A172 (cell line): Measurements from ENCODE around the gene SHPK. TPM values are rescaled to one million over a fixed set of nuclear protein-coding genes. Genes with fewer than 3 reads are reported as not detected.

Experiments
- DNase-seq: peaks from one replicate; pipeline ENCODE4 v3.0.0-alpha.2; 2015; ENCODE audit warnings: low spot score
- total RNA-seq: library from RNA; depleted of rRNA; stranded (reverse); fragments of >200 nt; shearing (Covaris generic); gene quantifications from 2 replicates; pipeline ENCODE4 v1.2.3, GENCODE V29; 2014; rRNA removed

Gene SHPK, protein sequence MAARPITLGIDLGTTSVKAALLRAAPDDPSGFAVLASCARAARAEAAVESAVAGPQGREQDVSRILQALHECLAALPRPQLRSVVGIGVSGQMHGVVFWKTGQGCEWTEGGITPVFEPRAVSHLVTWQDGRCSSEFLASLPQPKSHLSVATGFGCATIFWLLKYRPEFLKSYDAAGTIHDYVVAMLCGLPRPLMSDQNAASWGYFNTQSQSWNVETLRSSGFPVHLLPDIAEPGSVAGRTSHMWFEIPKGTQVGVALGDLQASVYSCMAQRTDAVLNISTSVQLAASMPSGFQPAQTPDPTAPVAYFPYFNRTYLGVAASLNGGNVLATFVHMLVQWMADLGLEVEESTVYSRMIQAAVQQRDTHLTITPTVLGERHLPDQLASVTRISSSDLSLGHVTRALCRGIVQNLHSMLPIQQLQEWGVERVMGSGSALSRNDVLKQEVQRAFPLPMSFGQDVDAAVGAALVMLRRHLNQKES
- 27.6 and 33.2 TPM in 2 replicates for total RNA-seq

DNA sequence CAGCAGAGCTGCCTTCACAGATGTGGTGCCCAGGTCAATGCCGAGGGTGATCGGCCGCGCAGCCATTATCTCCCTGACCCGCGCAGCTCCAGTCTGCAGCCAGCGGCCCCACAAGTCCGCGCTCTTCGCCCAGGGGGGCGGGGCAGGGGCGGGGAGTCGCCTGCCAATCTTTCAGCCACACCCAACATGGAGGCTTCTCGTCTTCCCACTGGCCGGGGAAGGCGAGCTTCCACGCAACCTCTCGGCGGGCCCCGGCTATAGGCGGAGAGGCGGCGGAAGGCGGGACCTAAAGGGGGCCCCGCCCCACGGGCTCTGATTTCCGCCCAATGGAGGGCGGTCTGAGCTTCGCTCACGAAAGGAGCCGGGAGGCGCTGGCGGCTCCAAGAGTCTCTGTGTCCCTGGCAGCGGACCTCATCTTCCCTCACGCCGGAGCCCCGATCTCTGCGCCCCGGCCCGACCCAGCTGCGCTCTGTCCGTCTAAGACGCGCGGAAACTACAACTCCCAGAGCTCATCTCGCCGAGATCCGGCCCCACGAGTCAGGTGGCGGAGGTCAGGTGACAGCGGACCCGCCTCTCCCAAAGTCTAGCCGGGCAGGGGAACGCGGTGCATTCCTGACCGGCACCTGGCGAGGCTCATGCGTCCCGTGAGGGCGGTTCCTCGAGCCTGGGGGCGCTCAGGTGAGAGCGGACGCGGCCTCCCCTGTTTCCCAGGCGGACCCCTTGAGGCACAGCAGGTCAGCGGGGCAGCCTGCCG lies at the start of gene SHPK, which contains the start of gene CTNS:
Gene SHPK, minus strand, starts transcription at position 97 of the 754 bp plus-strand sequence. Its CDS starts 31 bp downstream, at position 66.
Gene CTNS, plus strand, starts transcription at position 607 of the 754 bp plus-strand sequence. CDS start 3,447 bp downstream, outside the sequence.
- peak; percentile 94 for DNase-seq

DNA sequence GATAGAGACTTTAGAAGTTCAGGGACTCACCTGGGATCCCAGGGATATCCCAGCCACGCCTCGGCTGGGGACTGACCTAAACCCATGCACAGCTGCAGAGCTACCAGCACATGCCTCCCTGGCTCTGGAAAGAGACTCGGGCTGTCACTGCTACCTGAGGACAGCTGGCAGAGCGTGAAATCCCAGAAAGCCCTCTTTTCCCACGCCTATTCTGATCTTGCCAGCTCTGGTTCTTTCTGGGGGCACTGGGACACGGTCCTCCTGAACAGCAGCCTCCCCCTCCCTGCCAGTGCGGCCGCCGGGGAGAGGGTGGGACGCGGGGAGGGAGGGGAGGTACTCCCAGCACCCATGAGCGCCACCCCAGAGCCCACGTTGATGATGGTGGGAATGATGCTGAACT lies 49.1 kb upstream of the SHPK start:
- DNase-seq: no peak

DNA sequence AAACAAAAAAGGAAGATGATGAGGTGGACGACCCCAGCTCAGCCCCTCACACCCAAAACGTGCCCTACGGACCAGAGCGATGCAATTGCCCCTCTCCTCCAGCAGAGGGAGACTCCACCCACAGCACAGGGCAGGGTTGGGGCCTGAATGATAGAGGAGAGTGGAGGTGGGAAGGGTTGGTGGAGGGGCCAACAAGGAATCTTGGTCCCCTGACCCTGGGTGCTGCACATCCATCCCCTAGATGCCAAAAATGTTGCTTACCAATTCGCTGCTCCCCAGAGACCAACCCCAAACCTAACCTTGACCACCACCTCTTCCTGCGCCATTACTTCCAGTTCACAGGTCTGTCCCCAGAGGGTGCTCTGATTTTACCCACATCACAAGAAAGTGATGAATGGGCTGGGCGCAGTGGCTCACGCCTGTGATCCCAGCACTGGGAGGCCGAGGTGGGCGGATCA lies 47.0 kb upstream of the SHPK start:
- DNase-seq: peak; percentile 37

DNA sequence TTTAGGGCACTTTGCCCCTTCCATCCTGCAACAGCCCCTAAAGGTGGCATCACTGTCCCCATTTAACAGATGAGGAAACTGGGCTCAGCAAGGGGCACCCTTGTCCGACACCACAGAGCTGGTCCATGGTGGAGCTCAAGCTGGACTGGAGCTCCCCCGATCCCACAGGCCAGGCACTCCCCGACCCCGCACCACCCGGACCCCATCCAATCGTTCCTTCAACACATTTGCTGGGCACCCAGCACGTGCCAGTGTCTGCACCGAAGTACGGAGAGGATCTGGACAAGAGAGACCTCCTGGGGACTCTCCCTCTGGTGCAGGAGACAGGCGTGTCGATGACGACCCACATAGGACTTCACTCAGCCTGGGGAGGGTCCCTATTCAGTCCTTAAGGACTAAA lies 46.0 kb upstream of the SHPK start:
- no peak for DNase-seq

DNA sequence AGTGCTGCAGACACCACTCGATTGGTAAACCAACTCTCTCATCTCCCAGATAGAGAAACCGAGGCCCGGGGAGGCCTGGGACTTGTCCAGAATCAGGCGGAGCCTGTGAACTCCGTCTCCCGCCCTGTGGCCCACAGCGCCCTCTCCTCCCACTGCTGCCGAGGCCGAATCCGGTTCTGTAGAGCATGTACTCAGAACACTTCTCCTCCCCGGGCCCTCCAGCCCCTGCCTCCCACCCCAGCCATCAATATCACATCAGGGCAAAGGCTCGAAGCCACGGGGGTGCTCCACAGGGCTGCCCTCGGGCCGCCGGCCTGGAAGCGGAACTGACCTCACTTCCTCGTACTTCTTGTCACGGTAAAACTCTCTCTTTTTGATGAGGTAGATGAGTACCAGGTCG lies 45.5 kb upstream of the SHPK start:
- no peak for DNase-seq

DNA sequence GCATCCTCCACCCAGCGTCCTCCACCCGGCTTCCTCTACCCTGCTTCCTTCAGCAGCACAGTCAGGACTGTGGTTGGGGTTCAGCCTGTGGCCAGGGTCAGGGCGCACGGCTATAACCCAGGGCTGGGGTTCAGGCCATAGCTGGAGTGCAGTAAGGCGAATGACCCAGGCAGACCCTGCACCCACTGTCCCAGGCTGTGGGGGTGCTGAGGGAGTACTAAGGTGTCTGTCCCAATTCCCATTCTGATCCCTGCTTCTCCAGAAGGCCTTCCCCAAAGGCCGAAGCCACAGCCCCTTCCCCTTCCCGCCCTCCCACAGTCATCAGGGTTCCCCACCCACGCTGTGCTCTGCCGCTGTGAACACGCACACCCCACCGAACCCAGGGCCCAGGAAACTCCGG lies 45.0 kb upstream of the SHPK start:
- no peak for DNase-seq

DNA sequence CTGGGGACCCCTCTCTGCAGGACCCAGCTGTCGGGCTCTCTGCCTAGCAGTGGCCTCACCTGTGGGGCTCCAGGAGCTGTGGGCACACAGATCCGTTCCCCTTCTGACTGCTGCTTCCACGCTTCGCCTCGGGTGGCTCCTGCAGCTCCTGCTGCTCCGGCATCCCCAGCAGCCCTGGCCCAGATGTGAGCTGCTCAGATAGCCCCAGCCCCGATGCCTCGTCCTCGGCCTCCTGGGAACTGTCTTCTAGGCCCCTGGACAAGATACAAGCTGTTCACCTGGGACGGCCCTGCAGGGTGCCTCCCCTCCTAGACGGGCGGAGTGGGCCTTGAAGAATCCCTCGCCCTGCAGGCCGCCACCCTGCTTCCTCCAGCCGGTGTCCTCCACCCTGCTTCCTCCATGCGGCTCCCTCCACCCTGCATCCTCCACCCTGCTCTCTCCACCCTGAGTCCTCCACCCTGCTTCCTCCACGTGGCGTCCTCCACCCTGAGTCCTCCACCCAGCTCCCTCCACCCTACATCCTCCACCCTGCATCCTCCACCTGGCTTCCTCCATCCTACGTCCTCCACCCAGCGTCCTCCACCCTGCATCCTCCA lies 43.6 kb upstream of the SHPK start:
- no peak for DNase-seq

DNA sequence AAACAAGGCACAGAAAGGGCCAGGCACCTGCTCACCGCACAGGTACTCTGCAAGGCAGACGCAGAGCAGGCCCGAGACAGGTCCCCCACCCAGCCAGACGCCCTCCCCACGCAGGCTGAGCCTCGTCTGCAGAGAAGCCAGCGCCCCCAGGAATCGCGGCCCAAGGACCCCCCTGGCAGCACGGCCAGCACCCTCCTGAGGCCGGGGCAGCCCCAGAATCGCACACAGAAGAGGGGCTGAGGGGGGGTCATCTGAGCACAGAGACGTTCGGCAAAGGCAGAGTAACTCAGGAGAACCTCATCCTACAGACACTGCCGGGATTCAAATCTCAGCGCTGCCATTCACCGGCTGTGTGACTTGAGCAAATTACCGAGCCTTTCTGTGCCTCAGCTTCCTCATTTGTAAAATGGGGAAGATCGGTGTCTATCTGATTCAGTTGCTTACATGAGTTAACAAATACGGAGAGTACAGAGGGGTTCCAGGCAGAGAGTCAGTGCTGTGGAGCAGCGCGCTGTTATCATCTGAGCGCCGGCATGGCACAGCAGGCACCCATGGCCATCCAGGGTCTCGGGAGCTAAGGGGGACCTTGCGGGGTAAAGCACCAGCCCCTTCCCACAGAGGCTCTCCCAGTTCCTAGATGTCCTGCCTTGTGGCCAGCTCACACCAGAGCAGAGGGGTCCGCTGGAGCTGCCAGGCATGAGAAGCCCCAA lies 42.9 kb upstream of the SHPK start:
- no peak for DNase-seq

DNA sequence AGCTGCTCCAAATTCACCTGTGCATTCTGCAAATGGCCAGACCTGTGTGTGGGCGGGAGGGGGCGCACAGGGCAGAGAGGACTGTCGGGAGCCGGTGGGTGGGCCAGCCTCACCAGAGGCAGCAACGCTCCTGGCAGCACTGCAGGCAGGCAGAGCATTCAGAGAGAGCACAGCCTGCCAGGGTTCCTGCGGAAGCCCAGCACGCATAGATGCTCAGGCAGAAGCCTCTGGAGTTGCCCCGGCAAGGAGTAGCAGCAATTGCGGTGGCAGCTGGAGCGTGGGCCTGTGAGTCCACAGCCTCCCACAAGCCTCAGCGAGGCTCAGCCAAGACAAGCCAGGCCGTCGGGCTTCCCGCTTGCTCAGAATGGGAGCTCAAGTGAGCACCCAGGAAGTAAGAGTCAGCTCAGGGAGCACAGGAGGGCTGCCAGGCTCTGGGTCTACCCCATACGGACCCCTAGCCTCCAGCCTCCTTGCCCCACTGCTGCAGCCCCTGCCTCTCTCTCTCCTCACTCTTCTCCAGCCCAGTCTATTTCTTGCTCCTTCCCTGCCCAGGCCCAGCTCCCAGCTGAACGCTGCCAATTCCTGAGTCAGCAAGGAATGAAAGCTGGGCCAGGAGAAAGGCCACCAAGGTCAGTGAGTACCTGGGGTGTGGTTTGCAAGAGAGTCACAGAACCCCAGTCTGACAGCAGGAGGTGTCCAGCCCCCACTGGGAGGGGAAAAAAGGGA lies 42.2 kb upstream of the SHPK start:
- no peak for DNase-seq

DNA sequence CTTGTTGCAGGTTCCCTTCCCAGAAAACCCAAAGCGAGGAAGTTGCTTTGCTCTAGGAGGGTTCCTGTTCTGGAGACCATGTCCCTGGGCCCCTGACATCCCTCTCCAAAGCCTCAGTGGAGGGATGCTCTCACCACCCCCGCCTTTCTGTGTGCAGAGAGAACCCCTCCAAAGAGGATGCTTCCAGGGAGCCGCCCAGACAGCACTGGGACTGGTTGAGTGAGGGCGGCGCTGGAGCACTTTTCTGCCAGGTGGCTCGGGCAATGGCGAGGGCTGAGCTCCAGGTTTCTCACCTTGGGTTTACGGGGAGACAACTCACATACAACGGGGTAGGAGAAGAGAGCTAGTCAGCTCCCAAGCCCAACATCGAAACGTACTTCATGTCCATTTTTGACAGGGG lies 39.8 kb upstream of the SHPK start:
- DNase-seq: no peak

DNA sequence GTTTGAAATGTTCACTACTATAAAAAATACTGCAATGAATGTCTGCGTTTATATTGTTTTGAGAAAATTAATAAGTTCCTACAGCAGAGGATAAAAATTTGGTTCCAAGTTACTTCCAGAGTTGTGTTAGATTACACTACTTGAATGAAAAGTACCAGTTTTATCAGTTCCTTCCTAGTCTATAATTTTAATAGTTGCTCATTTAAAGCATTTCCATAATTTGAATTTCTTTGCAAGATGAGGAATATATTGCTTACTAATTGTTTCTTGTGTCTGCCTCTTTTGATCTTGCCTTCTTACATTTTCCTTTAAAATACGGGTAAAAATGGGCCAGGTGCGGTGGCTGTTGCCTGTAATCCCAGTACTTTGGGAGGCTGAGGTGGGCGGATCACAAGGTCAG lies 36.5 kb upstream of the SHPK start:
- no peak for DNase-seq

DNA sequence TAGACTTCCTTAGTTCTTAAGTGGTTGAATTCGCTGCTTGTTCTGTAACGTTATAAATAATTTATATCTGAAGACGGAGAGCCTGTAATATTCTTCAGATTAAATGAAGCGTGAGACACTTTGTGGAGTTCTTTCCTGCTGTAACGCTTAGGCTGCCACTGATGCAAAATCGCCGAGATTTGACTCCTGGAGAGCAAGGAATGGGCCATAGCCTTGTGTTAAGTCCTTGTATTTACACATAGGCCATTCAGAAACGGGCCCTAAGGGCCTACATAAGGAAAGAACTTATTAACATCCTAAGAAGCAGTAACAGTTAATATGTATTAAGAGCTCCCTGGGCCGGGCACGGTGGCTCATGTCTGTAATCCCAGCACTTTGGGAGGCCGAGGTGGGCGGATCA lies 33.5 kb upstream of the SHPK start:
- no peak for DNase-seq

DNA sequence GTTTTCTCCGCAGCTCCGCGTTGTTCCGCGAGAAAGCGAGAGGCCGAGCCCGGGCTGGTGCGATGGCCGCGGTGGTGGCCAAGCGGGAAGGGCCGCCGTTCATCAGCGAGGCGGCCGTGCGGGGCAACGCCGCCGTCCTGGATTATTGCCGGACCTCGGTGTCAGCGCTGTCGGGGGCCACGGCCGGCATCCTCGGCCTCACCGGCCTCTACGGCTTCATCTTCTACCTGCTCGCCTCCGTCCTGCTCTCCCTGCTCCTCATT lies 33.0 kb upstream of the SHPK start:
- no peak for DNase-seq

DNA sequence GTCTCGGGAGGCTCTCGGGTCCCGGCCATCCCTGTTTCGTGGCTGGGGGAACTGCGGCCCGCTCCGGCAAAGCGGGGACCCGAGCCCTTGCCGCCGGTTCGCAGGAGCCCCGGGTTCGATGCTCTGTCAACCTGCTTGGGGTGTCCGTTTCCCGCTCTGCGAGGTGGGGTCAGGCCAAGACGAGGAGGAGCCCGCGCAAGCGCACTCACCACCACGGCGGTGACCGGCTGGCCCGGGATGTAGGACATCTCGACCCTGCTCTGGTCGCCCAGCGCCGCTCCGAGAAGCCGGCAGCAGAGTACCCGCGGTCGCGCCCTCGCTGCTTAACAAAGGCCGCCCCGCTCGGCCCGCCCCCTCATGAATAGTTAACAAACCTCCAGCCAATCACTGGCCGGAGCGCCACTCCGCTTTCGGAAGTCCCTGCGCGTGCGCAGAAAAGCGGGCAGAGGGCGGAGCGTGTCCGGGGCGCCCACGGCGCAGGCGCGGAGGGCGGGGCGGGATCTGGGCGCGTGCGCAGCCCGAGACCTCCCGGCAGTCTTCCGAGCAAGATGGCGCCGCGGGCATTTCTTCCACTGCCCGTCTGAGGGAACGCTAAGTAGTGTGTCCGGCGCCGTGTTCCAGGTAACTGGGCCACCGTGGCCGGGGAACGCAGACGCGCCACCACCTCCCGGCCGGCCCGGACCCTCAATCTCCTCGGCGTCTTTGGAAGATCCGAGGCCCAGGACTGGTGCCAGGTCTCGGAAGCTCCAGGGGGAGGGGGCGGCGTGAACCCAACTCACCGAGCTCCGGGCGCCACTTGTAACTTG lies 32.4 kb upstream of the SHPK start, which contains the start of the genes EMC6 and TAX1BP3:
Gene EMC6, plus strand, starts transcription at position 534 of the 806 bp plus-strand sequence. CDS start 335 bp downstream, outside the sequence.
Gene TAX1BP3, minus strand, starts transcription at position 300 of the 806 bp plus-strand sequence. Its CDS starts 52 bp downstream, at position 248.
- DNase-seq: peak; percentile 96

DNA sequence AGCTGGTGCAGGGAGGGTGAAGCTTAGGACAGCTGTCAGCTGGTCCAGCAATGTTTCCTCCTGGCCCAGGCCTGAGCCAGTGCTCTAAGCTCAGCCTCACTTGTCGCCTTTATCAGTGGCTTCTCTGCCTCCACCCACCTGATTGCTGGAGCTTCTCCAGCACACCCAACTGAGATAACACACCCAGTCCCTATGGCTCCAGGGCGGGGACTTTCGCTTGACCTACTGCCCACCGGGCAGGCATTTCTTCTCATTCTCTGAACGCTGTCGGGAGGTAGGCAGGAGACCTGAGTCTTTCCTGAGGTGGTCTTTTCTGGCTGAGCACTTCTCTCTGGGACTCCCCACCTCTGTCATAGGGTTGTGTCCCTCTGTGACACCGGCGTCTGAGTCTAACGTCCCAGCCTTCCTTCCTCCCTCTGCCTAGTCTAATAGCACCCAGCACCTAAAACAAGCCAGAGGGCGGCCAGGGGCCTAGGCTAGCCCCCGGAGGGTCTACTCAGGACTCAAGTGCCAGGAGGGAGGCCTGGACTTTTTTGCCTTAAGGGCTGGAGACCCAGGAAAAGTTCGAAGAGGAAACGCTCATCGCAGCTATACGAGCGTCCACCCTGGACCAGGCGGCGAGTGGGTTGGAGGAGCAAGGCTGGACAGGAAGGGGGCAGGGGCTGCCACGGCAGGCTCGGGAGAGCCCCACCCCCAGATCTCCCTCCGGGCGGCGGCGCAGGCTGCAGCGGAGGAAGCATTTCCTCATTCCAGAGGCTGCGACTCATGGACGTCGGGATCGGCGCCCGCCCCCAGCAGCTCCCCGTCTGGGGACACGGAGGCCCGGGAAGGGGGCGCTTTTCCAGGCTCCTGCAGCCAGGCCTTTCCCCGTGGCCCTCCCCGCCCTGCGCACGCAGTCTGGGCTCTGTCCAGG lies 31.6 kb upstream of the SHPK start:
- DNase-seq: peak; percentile 88

DNA sequence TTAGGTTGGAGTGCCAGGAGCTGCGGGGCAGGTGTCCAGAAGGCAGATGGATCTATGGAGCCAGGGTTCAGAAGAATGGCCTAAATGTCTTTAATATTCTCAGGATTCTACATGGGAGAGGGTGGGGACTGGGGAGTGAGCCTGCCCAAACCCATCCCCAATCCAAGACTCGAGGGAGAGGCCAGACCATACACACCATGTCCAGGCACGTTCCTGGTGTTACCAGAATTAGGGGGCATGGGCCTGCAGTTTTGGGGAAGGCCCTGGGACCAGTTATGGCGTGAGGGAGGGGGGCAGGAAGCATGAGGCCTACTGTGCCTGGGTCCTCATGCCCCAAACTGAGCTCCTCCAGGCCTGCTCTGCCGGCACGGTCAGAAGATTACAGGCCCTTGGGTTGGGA lies 30.5 kb upstream of the SHPK start:
- no peak for DNase-seq

DNA sequence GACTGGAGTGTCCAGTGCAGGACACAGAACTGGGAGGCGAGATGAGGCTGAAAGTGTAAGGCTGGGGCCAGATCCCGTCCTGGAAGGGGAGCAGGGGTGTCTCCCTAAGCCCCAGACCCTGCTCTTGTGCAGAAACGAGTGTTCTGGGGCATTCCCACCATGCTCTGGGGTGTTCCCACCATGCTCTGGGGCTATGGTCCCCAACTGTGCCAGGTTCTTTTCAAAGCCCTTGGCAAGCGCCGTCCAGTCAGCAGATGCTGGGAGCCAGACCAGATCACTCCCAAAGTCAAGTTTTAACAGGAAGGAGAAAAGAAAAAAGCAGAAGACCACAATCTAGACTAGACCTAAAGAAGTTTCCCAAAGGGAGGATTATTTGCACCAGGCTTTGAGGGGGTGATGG lies 29.8 kb upstream of the SHPK start:
- no peak for DNase-seq

DNA sequence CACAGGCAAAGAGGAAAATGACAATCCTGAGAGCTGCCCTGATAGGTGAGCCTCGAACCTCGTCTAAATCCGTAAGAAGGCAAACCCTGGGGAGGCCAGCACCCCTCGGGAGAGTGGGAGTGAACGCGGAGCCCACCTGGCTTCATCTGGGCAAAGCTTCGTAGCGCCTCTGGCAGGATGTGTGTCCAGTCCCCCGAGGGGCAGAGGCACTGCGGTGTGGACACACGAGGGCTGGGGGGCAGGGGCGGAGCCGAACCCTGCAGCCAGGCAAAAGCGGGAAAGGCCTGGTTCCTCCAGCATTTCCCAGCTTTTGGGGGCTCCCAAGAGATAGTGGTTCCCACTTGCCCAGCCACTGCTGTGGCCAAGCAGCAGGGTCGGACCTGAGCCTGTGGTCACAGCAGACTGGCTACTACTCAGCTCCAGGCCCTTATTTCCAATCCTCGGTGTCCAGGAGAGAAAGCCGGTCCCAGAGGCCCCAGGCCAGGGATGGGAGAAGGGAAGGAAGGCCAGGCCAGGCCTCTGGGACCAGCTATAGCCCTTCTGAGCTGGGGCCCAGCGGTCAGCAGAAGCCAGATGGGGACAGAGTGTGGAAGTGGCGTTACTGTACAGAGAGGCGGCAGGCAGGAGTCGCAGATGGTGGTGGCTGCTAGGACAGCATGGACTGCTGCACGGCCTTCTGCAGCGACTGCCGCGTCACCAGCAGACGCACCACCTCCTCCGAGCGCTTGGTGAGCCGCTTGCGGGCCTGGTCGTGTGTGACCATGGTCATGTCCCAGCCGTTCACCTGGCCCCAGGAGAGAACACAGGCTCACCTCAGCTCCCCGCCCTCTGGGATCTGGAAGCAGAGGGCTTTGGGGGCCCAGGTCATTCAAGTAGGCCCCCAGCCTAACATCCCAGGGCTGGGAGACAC lies 27.3 kb upstream of the SHPK start:
- no peak for DNase-seq
